GM18867 (cell line): ENCODE results near the gene TMEM125.

Source experiments
- ATAC-seq: cut with Tn5 transposase; IDR thresholded peaks from one replicate; pipeline ENCODE4 v1.9.1; 2021; ENCODE audit warnings: mild to moderate bottlenecking, moderate library complexity; ENCODE audit not compliant: unreplicated experiment

Gene TMEM125

GRCh38 chr1:43269627-43270375 is at the start of gene TMEM125:
Gene TMEM125, plus strand, starts transcription at chr1:43269983. Its CDS starts 2,740 bp downstream, at chr1:43272723.
- no peak for ATAC-seq

GRCh38 chr1:43220905-43221778 is 48.6 kb upstream of the TMEM125 start:
- peak; percentile 65 for ATAC-seq

GRCh38 chr1:43221797-43222196 is 48.0 kb upstream of the TMEM125 start:
- no peak for ATAC-seq

- ATAC-seq, result no peak
These were observed 46.9 kb upstream of the TMEM125 start for GRCh38 chr1:43222879-43223278.

- ATAC-seq, result no peak
These were observed 44.6 kb upstream of the TMEM125 start for GRCh38 chr1:43225168-43225567.

GRCh38 chr1:43227143-43227764 is 42.5 kb upstream of the TMEM125 start:
- ATAC-seq, result peak; percentile 46

GRCh38 chr1:43229826-43230780 is 39.7 kb upstream of the TMEM125 start:
- ATAC-seq, result no peak

GRCh38 chr1:43232074-43232473 is 37.7 kb upstream of the TMEM125 start:
- ATAC-seq, result no peak

GRCh38 chr1:43232482-43232881 is 37.3 kb upstream of the TMEM125 start:
- ATAC-seq, result no peak

GRCh38 chr1:43233631-43234030 is 36.2 kb upstream of the TMEM125 start:
- ATAC-seq, result no peak

GRCh38 chr1:43234267-43234666 is 35.5 kb upstream of the TMEM125 start:
- no peak for ATAC-seq

GRCh38 chr1:43235040-43235439 is 34.7 kb upstream of the TMEM125 start:
- no peak for ATAC-seq

- no peak for ATAC-seq
These were observed 34.2 kb upstream of the TMEM125 start for GRCh38 chr1:43235451-43236121.

GRCh38 chr1:43237121-43237520 is 32.7 kb upstream of the TMEM125 start:
- ATAC-seq, result no peak

GRCh38 chr1:43238085-43238484 is 31.7 kb upstream of the TMEM125 start:
- no peak for ATAC-seq

GRCh38 chr1:43238991-43239469 is 30.8 kb upstream of the TMEM125 start:
- peak; percentile 34 for ATAC-seq

GRCh38 chr1:43239484-43239883 is 30.3 kb upstream of the TMEM125 start:
- ATAC-seq, result peak; percentile 71

- no peak for ATAC-seq
These were observed 28.4 kb upstream of the TMEM125 start for GRCh38 chr1:43241413-43241836.

- no peak for ATAC-seq
These were observed 26.5 kb upstream of the TMEM125 start for GRCh38 chr1:43243299-43243698.
